ENCODE results near the gene SMNDC1.

Gene SMNDC1

DNA sequence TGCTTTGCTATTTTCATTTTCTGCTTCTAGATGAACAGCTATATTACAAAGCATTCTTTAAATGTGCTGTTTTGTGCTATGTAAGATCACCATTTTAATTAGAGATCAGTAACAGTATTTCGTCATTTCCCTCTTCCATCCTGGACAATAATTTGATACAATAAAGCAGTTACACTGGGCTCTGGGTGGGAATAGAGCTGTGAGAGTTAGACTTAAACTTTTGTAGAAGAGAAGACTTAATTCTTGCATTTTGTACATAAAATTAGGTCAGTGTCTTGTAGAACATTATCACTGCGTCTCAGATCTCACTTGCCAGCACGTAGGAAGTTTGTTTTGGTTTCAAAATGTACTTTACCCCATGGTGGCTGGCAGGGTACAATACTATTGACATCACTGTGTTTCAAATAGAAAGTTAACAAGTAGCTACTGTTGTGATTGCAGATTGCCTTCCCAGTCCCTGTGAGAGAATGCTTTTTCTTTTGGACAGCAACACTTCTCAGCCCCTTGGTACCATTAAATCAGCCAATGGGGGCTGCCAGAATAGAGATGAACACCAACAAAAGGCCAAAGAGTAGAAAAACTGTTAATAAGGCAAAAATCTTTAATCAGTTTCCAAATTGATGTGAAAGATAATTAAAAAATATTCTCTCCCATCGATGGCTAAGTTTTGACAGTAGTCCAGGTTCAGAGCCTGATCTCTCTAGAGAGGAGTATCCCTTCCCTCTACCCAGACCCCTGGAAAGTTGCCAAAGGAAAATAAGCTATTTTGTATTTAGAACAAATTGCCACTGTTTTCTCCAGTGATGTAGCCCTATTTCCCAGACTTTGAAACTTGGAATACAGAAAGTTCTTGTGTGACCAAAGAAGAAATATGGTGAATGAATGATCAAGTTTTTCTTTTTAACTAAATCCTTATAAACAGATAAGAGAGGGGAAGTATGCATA, 35.1 kb downstream of the SMNDC1 start:
- peak overlapping the region in 2 of 11 experiments; percentile 25 to 35; a peak in 3 of 22 replicates for H3K9ac ChIP-seq
- H3K4me3 ChIP-seq, result 0 out of 20 replicates have a peak overlapping the region, but pooled peaks of 2 of the 10 experiments have one; percentile 2 to 30
- peak overlapping the region in 1 of 11 experiments; percentile 32; a peak in 3 of 22 replicates for H3K27ac ChIP-seq

DNA sequence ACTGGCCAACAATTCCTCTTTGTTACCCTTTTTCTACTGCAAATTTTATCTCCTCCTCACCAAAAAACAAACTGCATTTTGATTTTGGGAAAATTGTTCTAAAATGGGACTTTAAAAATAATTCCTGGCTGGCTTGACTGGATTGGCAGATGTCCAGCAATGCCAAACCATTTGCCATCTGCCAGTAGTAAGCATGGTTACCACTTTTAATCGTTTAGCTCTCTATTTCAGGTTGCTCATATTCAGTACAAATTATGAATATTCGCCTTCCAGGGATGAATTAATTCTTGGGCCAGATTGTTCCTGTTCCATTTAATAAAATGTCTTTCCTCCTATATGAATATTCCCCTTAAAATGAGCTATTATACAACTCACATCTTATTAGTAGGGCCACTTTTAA, 35.7 kb downstream of the SMNDC1 start:
- Histone ChIP-seq H3K9me3 (replicated peaks in 1 of 11) (no peaks in the 10 kb centered on the region), H3K4me3 (no peak overlapping the region), H3K36me3 (peaks cover 0 to 4% (median 0%) of the 10 kb centered on the region in 11 experiments; a peak in 2 of 22 replicates), H3K27ac (peak overlapping the region in 1 of 11 experiments; percentile 32; a peak in 1 of 22 replicates), H3K9ac (no peak overlapping the region), H4K20me1 (peaks cover 0 to 90% (median 0%) of the 10 kb centered on the region in 11 experiments; a peak in 4 of 22 replicates), H3K27me3 (no peaks in the 10 kb centered on the region), H3K4me2 (peak overlapping the region; percentile 23 to 62 (median 52); a peak in 17 of 22 replicates), H3K4me1 (peaks cover 21 to 43% (median 37%) of the 10 kb centered on the region in 10 experiments)
- TF ChIP-seq Cebpa-rat (IDR thresholded peaks at IDR 0.05), result no peak

More for the DNA sequence above, 35.1 kb downstream of the SMNDC1 start:
- H3K9me3 ChIP-seq (replicated peaks in 1 of 11), result no peaks in the 10 kb centered on the region
- H3K4me2 ChIP-seq, result peak overlapping the region in 10 of 11 experiments; percentile 38 to 62 (median 52); a peak in 20 of 22 replicates
- peaks cover 0 to 92% (median 0%) of the 10 kb centered on the region in 11 experiments; a peak in 4 of 22 replicates for H4K20me1 ChIP-seq
- H3K4me1 ChIP-seq, result peaks cover 28 to 50% (median 44%) of the 10 kb centered on the region in 10 experiments
- H3K36me3 ChIP-seq, result no peaks in the 10 kb centered on the region; a peak in 1 of 22 replicates
- no peaks in the 10 kb centered on the region for H3K27me3 ChIP-seq
- no peak for TF ChIP-seq Cebpa-rat (IDR thresholded peaks at IDR 0.05)

DNA sequence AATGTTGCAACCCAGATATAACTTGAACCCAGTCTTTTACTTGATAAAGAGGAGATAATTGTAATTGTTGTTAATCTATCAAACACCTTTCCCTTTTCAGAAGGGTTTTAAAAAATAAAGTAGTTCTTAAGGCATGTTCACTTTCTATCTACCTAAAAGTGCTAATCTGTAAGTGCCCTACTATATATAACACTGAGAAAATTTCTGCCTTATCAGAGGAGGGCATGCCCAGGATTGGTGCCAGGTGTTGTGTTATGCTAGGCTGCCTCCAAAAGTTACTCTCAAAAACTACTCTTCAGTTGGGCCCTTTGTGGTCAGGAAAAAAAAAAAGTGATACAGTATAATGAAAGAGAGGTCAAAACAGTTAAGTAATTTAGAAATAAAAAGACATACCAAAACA, 36.3 kb downstream of the SMNDC1 start:
- no peak for TF ChIP-seq Cebpa-rat (IDR thresholded peaks at IDR 0.05)
- H3K4me3 ChIP-seq, result no peak overlapping the region
- no peaks in the 10 kb centered on the region for H3K9me3 ChIP-seq (replicated peaks in 1 of 11)
- H3K36me3 ChIP-seq, result peaks cover 0 to 4% (median 0%) of the 10 kb centered on the region in 11 experiments; a peak in 2 of 22 replicates
- peaks cover 0 to 90% (median 0%) of the 10 kb centered on the region in 11 experiments; a peak in 4 of 22 replicates for H4K20me1 ChIP-seq
- H3K9ac ChIP-seq, result no peak overlapping the region; a peak in 1 of 22 replicates
- no peak overlapping the region for H3K27ac ChIP-seq
- H3K27me3 ChIP-seq, result no peaks in the 10 kb centered on the region
- peak overlapping the region in 8 of 11 experiments; percentile 23 to 57 (median 50); a peak in 13 of 22 replicates for H3K4me2 ChIP-seq
- H3K4me1 ChIP-seq, result peaks cover 16 to 37% (median 32%) of the 10 kb centered on the region in 10 experiments

DNA sequence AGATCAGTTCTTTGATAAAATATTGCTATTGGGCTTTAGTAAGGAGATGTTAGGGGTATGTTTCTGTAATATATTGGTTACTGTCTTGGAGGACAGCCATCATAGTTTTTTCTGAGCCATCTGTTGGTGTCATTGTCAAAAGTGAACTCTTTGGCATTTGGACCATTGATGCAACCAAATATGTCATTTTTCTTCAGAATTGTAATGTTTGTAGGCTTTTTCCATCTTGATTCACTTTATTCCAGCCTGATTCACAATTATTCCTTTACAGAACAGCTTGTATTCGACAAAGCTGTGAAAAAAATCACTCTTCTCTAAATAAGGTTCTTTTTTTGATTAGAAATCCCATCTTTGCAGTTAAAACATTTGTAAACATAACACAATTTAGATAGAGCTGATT, 37.4 kb downstream of the SMNDC1 start:
- no peaks in the 10 kb centered on the region for H3K27me3 ChIP-seq
- peaks cover 8 to 28% (median 24%) of the 10 kb centered on the region in 10 experiments; a peak in 19 of 20 replicates for H3K4me1 ChIP-seq
- H3K4me2 ChIP-seq, result peak overlapping the region in 1 of 11 experiments; percentile 23; a peak in 2 of 22 replicates
- no peak overlapping the region for H3K4me3 ChIP-seq
- peaks cover 0 to 4% (median 0%) of the 10 kb centered on the region in 11 experiments; a peak in 2 of 22 replicates for H3K36me3 ChIP-seq
- TF ChIP-seq Cebpa-rat (IDR thresholded peaks at IDR 0.05), result no peak
- H3K9ac ChIP-seq, result no peak overlapping the region
- H4K20me1 ChIP-seq, result peaks cover 0 to 96% (median 0%) of the 10 kb centered on the region in 11 experiments; a peak in 4 of 22 replicates
- no peak overlapping the region for H3K27ac ChIP-seq
- H3K9me3 ChIP-seq (replicated peaks in 1 of 11), result no peaks in the 10 kb centered on the region

DNA sequence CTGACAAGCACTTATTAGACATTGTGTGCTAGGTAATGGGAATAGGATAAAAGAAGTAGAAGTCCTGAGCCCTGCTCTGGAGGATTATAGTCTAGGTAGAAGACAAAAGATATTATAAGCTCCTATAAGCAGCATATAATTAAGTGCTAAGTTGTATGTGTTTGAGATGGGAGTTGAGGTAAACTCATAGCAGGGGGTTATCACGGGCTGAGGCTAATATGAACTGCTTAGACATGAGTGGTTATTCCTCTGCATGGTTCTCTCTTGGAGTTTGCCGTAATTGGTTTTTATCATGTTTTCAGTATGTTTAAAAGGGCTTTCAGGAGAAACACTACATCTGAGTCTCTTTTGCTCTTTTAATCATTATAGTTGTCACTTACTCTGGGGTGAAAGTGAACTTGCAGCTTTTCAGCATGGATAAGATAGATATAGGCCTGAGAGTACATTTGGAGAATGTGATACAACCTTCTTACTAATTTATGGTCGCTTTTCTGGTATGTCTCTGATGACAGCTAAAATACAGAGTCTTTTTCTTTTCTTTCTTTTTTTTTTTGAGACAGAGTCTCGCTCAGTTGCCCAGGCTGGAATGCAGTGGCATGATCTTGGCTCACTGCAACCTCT, 39.0 kb downstream of the SMNDC1 start:
- TF ChIP-seq Cebpa-rat (IDR thresholded peaks at IDR 0.05), result no peak
- Histone ChIP-seq H3K27me3 (no peaks in the 10 kb centered on the region), H3K4me3 (no peak overlapping the region), H3K4me1 (peaks cover 8 to 29% (median 26%) of the 10 kb centered on the region in 10 experiments; a peak in 19 of 20 replicates), H3K36me3 (peaks cover 0 to 5% (median 0%) of the 10 kb centered on the region in 11 experiments; a peak in 3 of 22 replicates), H3K27ac (no peak overlapping the region), H3K4me2 (no peak overlapping the region), H3K9me3 (replicated peaks in 1 of 11) (no peaks in the 10 kb centered on the region), H3K9ac (no peak overlapping the region), H4K20me1 (peaks cover 0 to 97% (median 0%) of the 10 kb centered on the region in 11 experiments; a peak in 3 of 22 replicates)

DNA sequence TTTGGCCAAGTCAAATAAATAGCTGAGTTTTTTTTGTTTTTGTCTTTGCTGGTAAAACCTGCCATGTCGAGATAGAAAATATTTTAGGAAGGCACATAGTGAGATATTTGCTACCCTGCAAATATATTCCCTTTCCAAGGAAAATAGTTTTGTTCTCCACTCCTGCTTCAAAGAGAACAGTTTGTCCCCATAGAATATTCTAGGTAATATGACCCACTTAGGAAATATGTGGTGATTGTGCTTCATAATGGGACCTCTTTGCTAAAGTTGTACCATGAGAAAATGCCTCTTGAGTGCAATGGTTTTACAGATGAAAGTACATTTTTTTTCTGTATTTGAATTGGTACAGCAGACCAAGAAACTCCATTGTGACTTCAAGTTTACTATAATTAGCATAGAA, 41.6 kb downstream of the SMNDC1 start:
- Histone ChIP-seq H3K4me3 (no peak overlapping the region), H3K9me3 (replicated peaks in 1 of 11) (no peaks in the 10 kb centered on the region), H3K36me3 (peaks cover 0 to 5% (median 0%) of the 10 kb centered on the region in 11 experiments; a peak in 3 of 22 replicates), H4K20me1 (peaks cover 0 to 78% (median 0%) of the 10 kb centered on the region in 11 experiments; a peak in 2 of 22 replicates), H3K9ac (no peak overlapping the region), H3K4me1 (peaks cover 0 to 17% (median 5%) of the 10 kb centered on the region in 10 experiments; a peak in 14 of 20 replicates), H3K4me2 (no peak overlapping the region), H3K27me3 (no peaks in the 10 kb centered on the region), H3K27ac (no peak overlapping the region)
- TF ChIP-seq Cebpa-rat (IDR thresholded peaks at IDR 0.05), result no peak

DNA sequence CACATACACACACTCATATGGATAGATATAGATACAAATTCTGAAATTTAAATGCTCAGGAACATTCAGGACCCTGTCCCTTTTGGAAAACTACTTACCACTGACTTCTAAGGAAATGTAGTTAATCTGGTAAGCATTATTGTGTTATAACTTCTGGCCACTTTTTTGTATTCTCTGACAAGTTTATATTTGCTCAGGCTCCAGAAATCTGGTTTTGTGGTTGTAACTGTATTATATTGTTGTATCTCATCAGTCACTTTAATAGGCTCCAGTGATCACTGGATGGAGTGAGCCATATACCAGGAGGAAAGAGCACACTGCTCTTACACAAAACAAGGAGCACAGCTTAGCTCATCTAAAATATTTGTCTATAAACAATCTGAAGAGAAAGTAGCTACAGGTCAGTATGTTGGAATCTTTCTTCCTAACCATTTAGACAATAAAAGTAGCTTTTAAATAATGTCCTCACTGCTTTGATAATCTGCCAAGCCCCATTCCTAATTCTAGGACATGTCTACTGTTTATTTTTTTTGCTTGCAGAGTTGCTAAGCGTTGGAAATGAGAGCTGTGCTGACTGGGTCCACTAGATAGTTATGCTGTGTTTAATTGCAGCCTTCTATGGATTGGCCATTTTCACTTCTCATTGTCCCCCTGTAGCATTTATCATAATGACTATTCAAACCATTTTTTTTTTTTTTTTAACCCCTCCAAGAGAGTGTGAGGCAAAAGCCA, 43.8 kb downstream of the SMNDC1 start:
- peaks cover 0 to 14% (median 2%) of the 10 kb centered on the region in 11 experiments; a peak in 5 of 22 replicates for H3K36me3 ChIP-seq
- H3K9ac ChIP-seq, result no peak overlapping the region
- H4K20me1 ChIP-seq, result peaks cover 0 to 59% (median 0%) of the 10 kb centered on the region in 11 experiments; a peak in 2 of 22 replicates
- H3K4me1 ChIP-seq, result peaks cover 0 to 17% (median 0%) of the 10 kb centered on the region in 10 experiments; a peak in 5 of 20 replicates
- H3K27ac ChIP-seq, result no peak overlapping the region
- 0 out of 22 replicates have a peak overlapping the region, but pooled peaks of 1 of the 11 experiments have one; percentile 13 for H3K4me2 ChIP-seq
- no peaks in the 10 kb centered on the region for H3K27me3 ChIP-seq
- no peak overlapping the region for H3K4me3 ChIP-seq
- TF ChIP-seq Cebpa-rat (IDR thresholded peaks at IDR 0.05), result no peak
- peaks cover 0 to 6% (median 3%) of the 10 kb centered on the region in 11 experiments; a peak in 15 of 22 replicates for H3K9me3 ChIP-seq (replicated peaks in 1 of 11)

DNA sequence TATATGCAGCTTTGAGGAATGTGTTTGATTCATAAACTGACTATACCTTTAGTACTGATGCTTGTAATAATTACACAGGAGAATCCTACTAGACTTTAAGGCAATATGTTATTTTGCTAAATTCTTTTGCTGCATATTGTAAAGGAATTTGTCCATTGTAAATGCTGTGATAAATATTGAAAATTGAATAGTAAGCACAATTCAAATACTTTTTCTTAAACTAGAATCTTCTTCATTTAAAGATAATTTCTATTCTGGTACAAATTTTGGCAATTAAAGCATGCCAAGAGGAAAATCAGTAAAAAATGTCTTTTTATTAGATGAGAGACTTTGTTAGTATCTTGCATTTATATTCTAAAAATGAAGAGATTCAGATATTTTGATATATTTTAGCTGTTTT, 45.4 kb downstream of the SMNDC1 start:
- no peak overlapping the region for H3K4me3 ChIP-seq
- H3K4me2 ChIP-seq, result peak overlapping the region in 2 of 11 experiments; percentile 7 to 11; a peak in 2 of 22 replicates
- peaks cover 0 to 20% (median 14%) of the 10 kb centered on the region in 11 experiments; a peak in 18 of 22 replicates for H3K9me3 ChIP-seq (replicated peaks in 1 of 11)
- H4K20me1 ChIP-seq, result peaks cover 0 to 46% (median 0%) of the 10 kb centered on the region in 11 experiments; a peak in 3 of 22 replicates
- no peak overlapping the region for H3K9ac ChIP-seq
- H3K27me3 ChIP-seq, result no peaks in the 10 kb centered on the region
- TF ChIP-seq Cebpa-rat (IDR thresholded peaks at IDR 0.05), result no peak
- H3K36me3 ChIP-seq, result peaks cover 0 to 23% (median 11%) of the 10 kb centered on the region in 11 experiments; a peak in 8 of 22 replicates
- no peak overlapping the region for H3K27ac ChIP-seq
- peaks cover 0 to 17% (median 0%) of the 10 kb centered on the region in 10 experiments; a peak in 5 of 20 replicates for H3K4me1 ChIP-seq

Data from BLaER1 treated with 17β-estradiol and CSF1 and Interleukin-3, amounts not matched to agents 10 nM and 100 nM (cell line).